ENCODE measurements around the gene CREBL2.
"Not testable (repeated sequence)": the region's sequence is repeated elsewhere in the genome, so short reads cannot be mapped to it uniquely, and the experiment has no call there.

Gene CREBL2

DNA sequence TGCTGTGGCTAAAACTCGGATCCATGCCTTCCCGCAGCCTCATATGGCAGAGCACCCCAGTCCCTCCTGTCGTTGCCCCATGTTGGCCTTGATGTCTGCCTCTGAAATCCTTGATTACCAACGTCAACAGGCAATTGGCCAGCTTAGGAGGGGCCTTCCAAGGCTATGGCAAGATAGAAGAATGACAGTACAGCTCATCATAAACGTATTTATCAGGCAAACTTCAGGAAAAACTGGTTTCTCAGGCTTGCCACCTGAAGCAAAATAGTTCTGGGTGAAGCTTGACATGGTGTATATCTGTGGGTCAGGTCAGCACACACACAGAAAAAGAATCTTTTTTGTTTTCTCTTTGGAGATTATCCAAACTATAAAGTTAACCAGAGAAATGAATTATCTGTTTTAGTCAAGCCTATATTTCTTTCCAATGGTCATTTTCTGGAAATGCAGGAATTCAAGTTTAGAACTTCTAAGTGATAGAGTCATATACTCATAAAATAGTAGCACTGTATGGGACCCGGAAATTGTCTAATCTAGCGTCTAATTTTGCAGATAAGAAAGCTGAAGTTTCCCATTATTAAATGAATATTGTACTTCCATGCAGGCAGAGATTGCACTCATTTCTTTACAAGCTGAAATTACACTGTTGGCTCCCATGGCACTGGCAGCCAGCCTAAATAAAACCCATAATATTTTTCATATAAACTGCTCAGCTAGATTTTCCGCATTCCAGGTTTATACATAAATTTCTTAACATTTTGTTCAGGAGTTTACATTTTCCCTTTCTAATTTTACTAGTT is 24.6 kb upstream of the CREBL2 start:
- Mint-ChIP-seq H3K27ac (no peak overlapping the region), H3K4me3 (no peak overlapping the region), H3K36me3 (peaks cover 6% of the 10 kb centered on the region), H3K4me1 (peaks cover 52% of the 10 kb centered on the region), H3K9me3 (peaks cover 8% of the 10 kb centered on the region)
- ATAC-seq (no peak), DNase-seq (ENCODE audit: low spot score in 2 of 2) (no peak)

GRCh38 chr12:12587878-12588277 is 23.8 kb upstream of the CREBL2 start:
- DNase-seq (ENCODE audit: low spot score in 2 of 2) = no peak
- peaks cover 46% of the 10 kb centered on the region for H3K4me1 Mint-ChIP-seq
- peaks cover 6% of the 10 kb centered on the region for H3K36me3 Mint-ChIP-seq
- no peak overlapping the region for H3K4me3 Mint-ChIP-seq
- H3K27ac Mint-ChIP-seq = no peak overlapping the region
- no peak for ATAC-seq
- peaks cover 8% of the 10 kb centered on the region for H3K9me3 Mint-ChIP-seq

- H3K4me1 Mint-ChIP-seq = peaks cover 40% of the 10 kb centered on the region
- not testable (repeated sequence) for H3K27ac Mint-ChIP-seq; H3K36me3 Mint-ChIP-seq; H3K4me3 Mint-ChIP-seq; H3K9me3 Mint-ChIP-seq; DNase-seq (ENCODE audit: low spot score in 2 of 2); ATAC-seq
These were observed 23.2 kb upstream of the CREBL2 start for GRCh38 chr12:12588436-12588835.

DNA sequence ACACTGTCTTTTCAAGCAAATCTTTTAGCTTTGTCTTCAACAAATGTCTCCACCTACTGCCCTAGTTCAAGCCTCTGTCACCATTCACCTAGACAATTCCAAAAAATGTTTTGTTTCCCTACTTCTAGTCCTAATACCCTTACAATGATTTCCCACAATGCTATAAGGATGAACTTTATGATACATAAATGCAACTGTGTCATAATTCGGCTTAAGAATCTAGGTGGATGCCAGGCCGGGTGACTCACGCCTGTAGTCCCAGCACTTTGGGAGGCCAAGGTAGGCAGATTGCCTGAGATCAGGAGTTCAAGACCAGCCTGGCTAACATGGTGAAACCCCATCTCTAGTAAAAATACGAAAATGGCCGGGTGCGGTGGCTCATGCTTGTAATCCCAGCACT is 20.7 kb upstream of the CREBL2 start:
- no peak overlapping the region for H3K27ac Mint-ChIP-seq
- H3K9me3 Mint-ChIP-seq = peaks cover 11% of the 10 kb centered on the region
- no peak overlapping the region for H3K4me3 Mint-ChIP-seq
- ATAC-seq (no peak), DNase-seq (ENCODE audit: low spot score in 2 of 2) (no peak)
- H3K36me3 Mint-ChIP-seq = peaks cover 6% of the 10 kb centered on the region
- H3K4me1 Mint-ChIP-seq = peaks cover 19% of the 10 kb centered on the region

DNA sequence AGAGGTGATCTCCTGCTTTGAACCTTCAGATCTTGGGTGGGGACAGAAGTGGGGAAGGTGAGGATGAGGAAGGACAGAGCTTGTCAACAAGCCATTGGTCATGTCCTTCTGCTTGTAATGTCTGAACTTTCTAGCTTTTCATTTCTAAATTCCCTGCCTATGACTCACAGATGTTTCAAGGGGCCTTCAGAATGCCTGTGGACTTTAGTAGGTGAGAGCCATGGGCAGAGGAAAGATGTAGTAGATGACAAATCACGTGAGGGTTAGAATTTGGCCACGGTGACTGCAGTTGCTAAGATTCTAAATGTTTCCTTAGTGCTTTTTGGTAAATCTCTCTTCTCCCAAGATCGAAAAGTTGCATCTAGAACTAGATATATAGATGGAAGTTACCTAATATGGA is 18.7 kb upstream of the CREBL2 start:
- Mint-ChIP-seq H3K36me3 (peaks cover 6% of the 10 kb centered on the region), H3K4me3 (no peak overlapping the region), H3K4me1 (peaks cover 14% of the 10 kb centered on the region), H3K27ac (no peak overlapping the region), H3K9me3 (peaks cover 11% of the 10 kb centered on the region)
- ATAC-seq (no peak), DNase-seq (ENCODE audit: low spot score in 2 of 2) (no peak)

- not testable (repeated sequence) for ATAC-seq; H3K27ac Mint-ChIP-seq; DNase-seq (ENCODE audit: low spot score in 2 of 2)
These were observed 15.7 kb upstream of the CREBL2 start for GRCh38 chr12:12595929-12596328.

DNA sequence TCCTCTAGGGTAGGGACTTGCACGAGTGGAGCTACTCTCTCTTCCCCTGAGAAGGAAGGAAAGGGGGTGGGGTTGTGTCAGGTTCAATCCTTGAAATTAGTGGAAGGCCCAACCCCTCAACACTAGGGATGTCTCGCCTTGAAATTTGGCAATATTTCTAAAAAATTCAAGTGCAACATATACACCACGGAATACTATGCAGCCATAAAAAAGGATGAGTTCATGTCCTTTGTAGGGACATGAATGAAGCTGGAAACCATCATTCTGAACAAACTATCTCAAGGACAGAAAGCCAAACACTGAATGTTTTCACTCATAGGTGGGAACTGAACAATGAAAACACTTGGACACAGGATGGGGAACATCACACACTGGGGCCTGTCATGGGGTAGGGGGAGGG is 15.1 kb upstream of the CREBL2 start:
- not testable (repeated sequence) for H3K27ac Mint-ChIP-seq; DNase-seq (ENCODE audit: low spot score in 2 of 2); H3K4me1 Mint-ChIP-seq; H3K9me3 Mint-ChIP-seq; ATAC-seq; H3K36me3 Mint-ChIP-seq; H3K4me3 Mint-ChIP-seq

More at GRCh38 chr12:12595929-12596328, 15.7 kb upstream of the CREBL2 start:
- H3K4me1 Mint-ChIP-seq, H3K9me3 Mint-ChIP-seq, H3K4me3 Mint-ChIP-seq, H3K36me3 Mint-ChIP-seq: not testable (repeated sequence)

- DNase-seq (ENCODE audit: low spot score in 2 of 2) (no peak), ATAC-seq (no peak)
- Mint-ChIP-seq H3K9me3 (peaks cover 3% of the 10 kb centered on the region), H3K27ac (no peak overlapping the region), H3K36me3 (no peaks in the 10 kb centered on the region), H3K4me3 (no peak overlapping the region), H3K4me1 (no peaks in the 10 kb centered on the region)
These were observed 12.8 kb upstream of the CREBL2 start for GRCh38 chr12:12598864-12599263.

- Mint-ChIP-seq H3K4me1 (no peaks in the 10 kb centered on the region), H3K4me3 (no peak overlapping the region), H3K36me3 (no peaks in the 10 kb centered on the region), H3K27ac (no peak overlapping the region), H3K9me3 (peaks cover 3% of the 10 kb centered on the region)
- DNase-seq (ENCODE audit: low spot score in 2 of 2) (no peak), ATAC-seq (no peak)
These were observed 11.7 kb upstream of the CREBL2 start for GRCh38 chr12:12599750-12600643.

DNA sequence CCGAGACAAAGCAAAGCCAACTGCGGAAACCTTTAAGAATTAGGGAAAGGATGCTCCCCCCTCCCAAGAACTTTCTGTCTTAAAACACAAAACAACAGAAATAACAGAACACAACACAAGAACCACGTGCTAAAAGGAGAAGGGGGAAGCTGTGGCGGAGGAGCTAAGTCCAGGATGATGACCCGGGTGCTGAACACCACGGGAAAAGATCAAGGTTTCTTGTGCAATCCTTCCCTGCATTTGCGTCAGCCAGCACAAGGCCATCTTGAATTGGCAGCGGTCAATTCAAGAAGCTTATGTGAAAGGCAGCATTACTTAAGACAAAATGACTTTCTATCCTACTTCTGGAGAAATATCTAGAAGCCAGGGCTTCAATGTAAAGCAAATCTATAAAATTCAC is 11.0 kb upstream of the CREBL2 start:
- DNase-seq (ENCODE audit: low spot score in 2 of 2) (no peak), ATAC-seq (no peak)
- peaks cover 3% of the 10 kb centered on the region for H3K9me3 Mint-ChIP-seq
- no peak overlapping the region for H3K4me3 Mint-ChIP-seq
- no peaks in the 10 kb centered on the region for H3K4me1 Mint-ChIP-seq
- H3K36me3 Mint-ChIP-seq = no peaks in the 10 kb centered on the region
- no peak overlapping the region for H3K27ac Mint-ChIP-seq

- no peak for DNase-seq (ENCODE audit: low spot score in 2 of 2)
These were observed 6.9 kb upstream of the CREBL2 start for GRCh38 chr12:12604740-12605139.

DNA sequence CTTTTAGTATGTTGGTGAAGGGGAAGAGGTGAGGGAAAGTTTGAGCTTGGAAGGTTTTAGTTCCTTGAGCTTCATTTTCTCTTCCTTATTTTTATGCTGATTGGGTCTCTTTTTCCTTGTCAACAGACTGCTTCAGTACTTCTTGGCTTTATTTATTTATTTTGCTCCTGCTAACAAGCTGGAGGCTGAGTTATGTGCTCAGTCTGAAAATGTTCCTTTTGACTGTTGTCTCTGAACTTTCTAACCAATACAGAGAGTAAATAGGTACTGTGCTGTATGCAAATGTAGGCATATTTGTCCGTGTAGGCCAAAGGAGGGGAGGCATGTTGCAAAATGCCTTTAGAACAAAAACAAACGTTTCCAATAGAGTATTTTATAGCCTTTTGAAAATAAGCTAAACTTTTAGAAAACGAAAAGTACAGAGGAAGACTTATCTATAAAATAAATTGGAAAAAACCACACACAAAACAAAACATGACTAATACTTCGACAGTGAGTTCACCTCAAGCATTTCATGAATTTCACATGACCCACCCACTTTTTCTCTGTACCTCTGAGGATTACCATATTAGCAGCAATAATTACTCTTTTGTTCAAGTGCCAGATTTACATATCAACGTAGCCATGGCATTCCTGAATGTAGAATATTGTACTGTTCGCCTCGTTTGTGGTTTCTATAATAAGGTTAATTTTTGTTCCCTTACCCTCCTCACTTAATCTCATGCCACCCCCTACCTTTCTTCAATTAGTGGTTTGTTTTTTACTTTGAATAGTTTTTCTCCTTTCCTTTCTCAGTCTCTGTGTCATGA is 4.7 kb upstream of the CREBL2 start:
- H3K36me3 Mint-ChIP-seq = peaks cover 7% of the 10 kb centered on the region
- H3K27ac Mint-ChIP-seq = peak overlapping the region; percentile 70
- H3K4me3 Mint-ChIP-seq = peak overlapping the region; percentile 38
- DNase-seq (ENCODE audit: low spot score in 2 of 2) (no peak), ATAC-seq (peak; percentile 70)
- peaks cover 2% of the 10 kb centered on the region for H3K9me3 Mint-ChIP-seq
- H3K4me1 Mint-ChIP-seq = peaks cover 13% of the 10 kb centered on the region

More at GRCh38 chr12:12604740-12605139, 6.9 kb upstream of the CREBL2 start:
- Mint-ChIP-seq H3K4me3 (no peak overlapping the region), H3K36me3 (no peaks in the 10 kb centered on the region), H3K4me1 (peaks cover 13% of the 10 kb centered on the region), H3K9me3 (no peaks in the 10 kb centered on the region), H3K27ac (no peak overlapping the region)
- ATAC-seq = no peak

GRCh38 chr12:12608557-12608957 is 3.1 kb upstream of the CREBL2 start:
- Mint-ChIP-seq H3K27ac (no peak overlapping the region), H3K9me3 (peaks cover 2% of the 10 kb centered on the region), H3K36me3 (peaks cover 13% of the 10 kb centered on the region), H3K4me3 (no peak overlapping the region), H3K4me1 (peaks cover 20% of the 10 kb centered on the region)
- DNase-seq (ENCODE audit: low spot score in 2 of 2) (no peak), ATAC-seq (no peak)

GRCh38 chr12:12609692-12610091 is 2.0 kb upstream of the CREBL2 start:
- DNase-seq (ENCODE audit: low spot score in 2 of 2) = no peak
- ATAC-seq = no peak
- H3K4me1 Mint-ChIP-seq = peaks cover 27% of the 10 kb centered on the region
- H3K4me3 Mint-ChIP-seq = no peak overlapping the region
- H3K36me3 Mint-ChIP-seq = peaks cover 25% of the 10 kb centered on the region
- H3K27ac Mint-ChIP-seq = no peak overlapping the region
- H3K9me3 Mint-ChIP-seq = peaks cover 2% of the 10 kb centered on the region

DNA sequence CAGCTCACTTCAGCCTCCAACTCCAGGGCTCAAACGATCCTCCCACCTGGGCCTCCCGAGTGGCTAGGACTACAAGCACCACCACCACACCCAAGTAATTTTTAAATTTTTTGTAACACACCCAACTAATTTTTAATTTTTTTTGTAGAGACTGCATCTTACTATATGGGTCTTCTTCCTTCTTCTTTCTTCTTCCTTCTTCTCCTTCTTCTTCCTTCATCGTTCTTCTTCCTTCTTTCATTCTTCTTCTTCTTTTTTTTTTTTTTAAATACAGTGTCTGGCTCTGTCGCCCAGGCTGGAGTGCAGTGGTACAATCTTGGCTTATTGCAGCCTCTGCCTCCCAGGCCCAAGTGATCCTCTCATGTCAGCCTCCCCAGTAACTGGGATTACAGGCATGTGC is 965 bp upstream of the CREBL2 start:
- no peak for ATAC-seq
- H3K4me3 Mint-ChIP-seq = peak overlapping the region; percentile 85
- no peak for DNase-seq (ENCODE audit: low spot score in 2 of 2)
- H3K9me3 Mint-ChIP-seq = peaks cover 2% of the 10 kb centered on the region
- peaks cover 30% of the 10 kb centered on the region for H3K4me1 Mint-ChIP-seq
- H3K27ac Mint-ChIP-seq = peak overlapping the region; percentile 89
- peaks cover 35% of the 10 kb centered on the region for H3K36me3 Mint-ChIP-seq
